OCI-LY1 (cell line): ENCODE results near the gene PKD1.

Experiments used
- H2AFZ ChIP-seq: fragments of 200-600 bp; sonication (generic), shearing (Covaris generic); 2 replicates; pipeline ENCODE4 v1.6.0; 2014; ENCODE audit warnings: antibody characterized with exemption, mild to moderate bottlenecking, low read length
- H3F3A ChIP-seq: fragments of 200-600 bp; sonication (generic), shearing (Covaris generic); 2 replicates; pipeline ENCODE4 v1.6.0; 2014; ENCODE audit warnings: mild to moderate bottlenecking, antibody characterized with exemption, low read length, moderate library complexity; ENCODE audit not compliant: insufficient read depth
- H3K27ac ChIP-seq: fragments of 200-600 bp; sonication (generic); 2 replicates; pipeline ENCODE4 v1.5.1; 2014; ENCODE audit warnings: low read length, mixed run types, mild to moderate bottlenecking, low read depth; ENCODE audit not compliant: poor library complexity, severe bottlenecking
- H3K27me3 ChIP-seq: fragments of 200-600 bp; sonication (generic); 2 replicates; pipeline ENCODE4 v1.6.0; 2014; ENCODE audit warnings: antibody characterized with exemption, mild to moderate bottlenecking, low read length, moderate library complexity; ENCODE audit not compliant: insufficient read depth
- H3K36me3 ChIP-seq: fragments of 200-600 bp; sonication (generic); 2 replicates; pipeline ENCODE4 v1.6.1; 2014; ENCODE audit warnings: mild to moderate bottlenecking, antibody characterized with exemption, low read length, moderate library complexity, mixed read lengths; ENCODE audit not compliant: insufficient read depth
- H3K4me1 ChIP-seq: fragments of 200-600 bp; sonication (generic); 2 replicates; pipeline ENCODE4 v1.5.1; 2014; ENCODE audit warnings: mild to moderate bottlenecking, low read length, moderate library complexity; ENCODE audit not compliant: insufficient read depth, severe bottlenecking
- H3K4me2 ChIP-seq: fragments of 200-600 bp; sonication (generic), shearing (Covaris generic); 2 replicates; pipeline ENCODE4 v1.6.1; 2014; ENCODE audit warnings: low read length
- H3K4me3 ChIP-seq: fragments of 200-600 bp; sonication (generic); 2 replicates; pipeline ENCODE4 v1.5.1; 2014; ENCODE audit warnings: low read length, low read depth, mild to moderate bottlenecking, mixed read lengths; ENCODE audit not compliant: poor library complexity, severe bottlenecking
- H3K79me2 ChIP-seq: fragments of 200-600 bp; shearing (Covaris generic); 2 replicates; pipeline ENCODE4 v1.6.1; 2016; ENCODE audit warnings: mixed run types, low read length, mixed read lengths; ENCODE audit not compliant: insufficient read depth
- H3K9ac ChIP-seq: fragments of 200-600 bp; sonication (generic), shearing (Covaris generic); 2 replicates; pipeline ENCODE4 v1.6.1; 2014; ENCODE audit warnings: mild to moderate bottlenecking, low read length, mixed read lengths
- H3K9me2 ChIP-seq: fragments of 200-600 bp; sonication (generic), shearing (Covaris generic); 2 replicates; pipeline ENCODE4 v1.6.1; 2014; ENCODE audit warnings: low read depth, mild to moderate bottlenecking, low read length, mixed read lengths
- H3K9me3 ChIP-seq: fragments of 200-600 bp; shearing (Covaris generic); 2 replicates; pipeline ENCODE4 v1.6.1; 2014; ENCODE audit warnings: low read length, mixed read lengths
- H4K20me1 ChIP-seq: fragments of 200-600 bp; sonication (generic), shearing (Covaris generic); 2 replicates; pipeline ENCODE4 v1.6.0; 2016; ENCODE audit warnings: mild to moderate bottlenecking, low read length; ENCODE audit not compliant: insufficient read depth
- CTCF ChIP-seq: fragments of 200-600 bp; sonication (generic), shearing (Covaris generic); IDR thresholded peaks from 2 replicates; pipeline ENCODE4 v1.5.1; 2017; ENCODE audit warnings: mild to moderate bottlenecking, antibody characterized with exemption, low read length, moderate library complexity, mixed read lengths
- EZH2 ChIP-seq: fragments of 200-600 bp; sonication (generic), shearing (Covaris generic); IDR thresholded peaks from 2 replicates; pipeline ENCODE4 v1.8.0; 2017; ENCODE audit warnings: borderline replicate concordance, mixed run types, mild to moderate bottlenecking, antibody characterized with exemption, low read length, moderate library complexity, mixed read lengths

Gene PKD1

GRCh38 chr16:2181952-2182351 lies 46.3 kb upstream of the PKD1 start:
- H3K9me3 ChIP-seq: no peaks in the 10 kb centered on the region
- TF ChIP-seq EZH2 (no peak), CTCF (no peak)
- no peak overlapping the region for H3K27ac ChIP-seq
- no peaks in the 10 kb centered on the region for H3K4me1 ChIP-seq
- no peaks in the 10 kb centered on the region for H3F3A ChIP-seq
- H4K20me1 ChIP-seq: no peaks in the 10 kb centered on the region
- no peaks in the 10 kb centered on the region for H3K9me2 ChIP-seq
- no peak overlapping the region for H3K4me2 ChIP-seq
- H2AFZ ChIP-seq: no peak overlapping the region
- H3K4me3 ChIP-seq: no peak overlapping the region
- H3K79me2 ChIP-seq: no peaks in the 10 kb centered on the region
- peaks cover 8% of the 10 kb centered on the region; the same call in 1 of the 2 replicates for H3K36me3 ChIP-seq
- H3K27me3 ChIP-seq: peaks cover 8% of the 10 kb centered on the region; the same call in 1 of the 2 replicates
- no peak overlapping the region for H3K9ac ChIP-seq

GRCh38 chr16:2180962-2181923 lies 45.5 kb upstream of the PKD1 start:
- Histone ChIP-seq H3K4me3 (no peak overlapping the region), H3K79me2 (no peaks in the 10 kb centered on the region), H3K4me1 (no peaks in the 10 kb centered on the region), H3K27ac (no peak overlapping the region), H3K36me3 (peaks cover 12% of the 10 kb centered on the region), H3F3A (no peaks in the 10 kb centered on the region), H4K20me1 (no peaks in the 10 kb centered on the region), H2AFZ (no peak overlapping the region), H3K9me3 (no peaks in the 10 kb centered on the region), H3K27me3 (peaks cover 1% of the 10 kb centered on the region; the same call in 1 of the 2 replicates), H3K4me2 (no peak overlapping the region), H3K9ac (no peak overlapping the region), H3K9me2 (no peaks in the 10 kb centered on the region)
- TF ChIP-seq CTCF (no peak), EZH2 (no peak)

- Histone ChIP-seq H3K79me2 (no peaks in the 10 kb centered on the region), H3K36me3 (peaks cover 20% of the 10 kb centered on the region), H3K9me3 (no peaks in the 10 kb centered on the region), H3K4me1 (no peaks in the 10 kb centered on the region), H3K4me2 (no peak overlapping the region), H3K9ac (no peak overlapping the region), H3K27me3 (no peaks in the 10 kb centered on the region; the same call in 1 of the 2 replicates), H3F3A (no peaks in the 10 kb centered on the region), H2AFZ (no peak overlapping the region), H3K27ac (no peak overlapping the region), H3K9me2 (no peaks in the 10 kb centered on the region), H3K4me3 (no peak overlapping the region), H4K20me1 (no peaks in the 10 kb centered on the region)
- TF ChIP-seq EZH2 (no peak), CTCF (no peak)
Measured at GRCh38 chr16:2180461-2180860, 44.8 kb upstream of the PKD1 start.
